GM12865 (cell line): Measurements from ENCODE around the gene TGFBRAP1.

Experiments
- DNase-seq: peaks from one replicate; pipeline ENCODE4 v3.0.0; 2010; ENCODE audit warnings: low read depth
- H3K4me3 ChIP-seq: 2 replicates; pipeline ENCODE4 v1.5.1; 2011; ENCODE audit warnings: mild to moderate bottlenecking, low read depth, low read length, control low read depth
- CTCF ChIP-seq: IDR thresholded peaks from 2 replicates; pipeline ENCODE4 v1.5.1; 2011; ENCODE audit warnings: low read length, control low read depth, low read depth, inconsistent platforms; ENCODE audit not compliant: insufficient read depth; ENCODE audit errors: missing control alignments

TGFBRAP1 gene

GRCh38 chr2:105278654-105279053, 50.9 kb downstream of the TGFBRAP1 start:
- DNase-seq, result no peak
- H3K4me3 ChIP-seq, result no peak overlapping the region
- no peak for TF ChIP-seq CTCF

GRCh38 chr2:105274046-105274445, 55.5 kb downstream of the TGFBRAP1 start:
- DNase-seq, result no peak
- no peak for TF ChIP-seq CTCF
- no peak overlapping the region for H3K4me3 ChIP-seq

GRCh38 chr2:105272176-105272575, 57.4 kb downstream of the TGFBRAP1 start:
- no peak for TF ChIP-seq CTCF
- H3K4me3 ChIP-seq, result no peak overlapping the region
- no peak for DNase-seq

- no peak for DNase-seq
- H3K4me3 ChIP-seq, result no peak overlapping the region
- TF ChIP-seq CTCF, result no peak
These were observed 58.0 kb downstream of the TGFBRAP1 start for GRCh38 chr2:105271393-105272045.

GRCh38 chr2:105269426-105269825, 60.1 kb downstream of the TGFBRAP1 start:
- no peak for DNase-seq
- no peak overlapping the region for H3K4me3 ChIP-seq
- TF ChIP-seq CTCF, result no peak

GRCh38 chr2:105262651-105263091, 66.9 kb downstream of the TGFBRAP1 start:
- H3K4me3 ChIP-seq, result no peak overlapping the region
- DNase-seq, result no peak
- no peak for TF ChIP-seq CTCF

GRCh38 chr2:105261061-105261460, 68.5 kb downstream of the TGFBRAP1 start:
- H3K4me3 ChIP-seq, result no peak overlapping the region
- no peak for TF ChIP-seq CTCF
- no peak for DNase-seq
